ENCODE measurements around the gene MECR. TPM values are rescaled to one million over a fixed set of nuclear protein-coding genes. Genes with fewer than 3 reads are reported as not detected.
A peak's percentile ranks its signal among the peaks of the same experiment; 100 is the strongest.
"Not testable (repeated sequence)": the region's sequence is repeated elsewhere in the genome, so short reads cannot be mapped to it uniquely, and the experiment has no call there.

The MECR gene
- total RNA-seq, 1 donor from 2014 or later: 11.7 TPM

GRCh38 chr1:29156543-29157268 lies 74.0 kb downstream of the MECR start:
- H3K27me3 ChIP-seq: no peaks in the 10 kb centered on the region
- H3K27me3 Mint-ChIP-seq (ENCODE audit: insufficient read depth, low read depth): peaks cover 3% of the 10 kb centered on the region
- H3K27ac Mint-ChIP-seq: peak overlapping the region; percentile 96
- H3K4me3 Mint-ChIP-seq: no peak overlapping the region
- peaks cover 4% of the 10 kb centered on the region for H3K4me1 ChIP-seq
- peaks cover 26% of the 10 kb centered on the region for H4K20me1 ChIP-seq (ENCODE audit: low read depth)
- H3K36me3 ChIP-seq: peaks cover 41% of the 10 kb centered on the region
- no peaks in the 10 kb centered on the region for H3K9me3 ChIP-seq (ENCODE audit: low read depth)
- TF ChIP-seq EZH2 (IDR thresholded peaks at IDR 0.05) (no peak), CTCF (IDR thresholded peaks at IDR 0.05) (no peak), EZH2phosphoT487 (IDR thresholded peaks at IDR 0.05) (no peak)
- no peak for DNase-seq (ENCODE audit: low spot score)
- peaks cover 58% of the 10 kb centered on the region for H3K79me2 ChIP-seq (ENCODE audit: low read depth)
- peaks cover 17% of the 10 kb centered on the region for H3F3A ChIP-seq (ENCODE audit: low read depth)
- peak overlapping the region; percentile 64 for H3K27ac ChIP-seq
- no peak overlapping the region for H2AFZ ChIP-seq (replicated peaks)
- no peaks in the 10 kb centered on the region for H3K9me3 Mint-ChIP-seq
- no peak overlapping the region for H3K4me3 ChIP-seq
- no peak overlapping the region for H3K9ac ChIP-seq
- no peak overlapping the region for H3K4me2 ChIP-seq
- peaks cover 18% of the 10 kb centered on the region for H3K4me1 Mint-ChIP-seq
- peaks cover 43% of the 10 kb centered on the region for H3K36me3 Mint-ChIP-seq

GRCh38 chr1:29152046-29152805 lies 78.5 kb downstream of the MECR start:
- Histone ChIP-seq H4K20me1 (ENCODE audit: low read depth) (peaks cover 19% of the 10 kb centered on the region), H3K27me3 (no peaks in the 10 kb centered on the region), H3K9me3 (ENCODE audit: low read depth) (no peaks in the 10 kb centered on the region), H3F3A (ENCODE audit: low read depth) (peaks cover 4% of the 10 kb centered on the region), H3K79me2 (ENCODE audit: low read depth) (peaks cover 24% of the 10 kb centered on the region), H3K4me2 (no peak overlapping the region), H3K36me3 (peaks cover 33% of the 10 kb centered on the region), H3K27ac (no peak overlapping the region), H3K4me1 (peaks cover 2% of the 10 kb centered on the region), H2AFZ (replicated peaks) (no peak overlapping the region), H3K4me3 (no peak overlapping the region), H3K9ac (no peak overlapping the region)
- DNase-seq (ENCODE audit: low spot score): no peak
- Mint-ChIP-seq H3K27ac (no peak overlapping the region), H3K27me3 (ENCODE audit: insufficient read depth, low read depth) (peaks cover 2% of the 10 kb centered on the region), H3K36me3 (peaks cover 63% of the 10 kb centered on the region), H3K4me3 (no peak overlapping the region), H3K4me1 (peaks cover 9% of the 10 kb centered on the region), H3K9me3 (no peaks in the 10 kb centered on the region)
- TF ChIP-seq EZH2 (IDR thresholded peaks at IDR 0.05) (no peak), CTCF (IDR thresholded peaks at IDR 0.05) (no peak), EZH2phosphoT487 (IDR thresholded peaks at IDR 0.05) (no peak)

DNA sequence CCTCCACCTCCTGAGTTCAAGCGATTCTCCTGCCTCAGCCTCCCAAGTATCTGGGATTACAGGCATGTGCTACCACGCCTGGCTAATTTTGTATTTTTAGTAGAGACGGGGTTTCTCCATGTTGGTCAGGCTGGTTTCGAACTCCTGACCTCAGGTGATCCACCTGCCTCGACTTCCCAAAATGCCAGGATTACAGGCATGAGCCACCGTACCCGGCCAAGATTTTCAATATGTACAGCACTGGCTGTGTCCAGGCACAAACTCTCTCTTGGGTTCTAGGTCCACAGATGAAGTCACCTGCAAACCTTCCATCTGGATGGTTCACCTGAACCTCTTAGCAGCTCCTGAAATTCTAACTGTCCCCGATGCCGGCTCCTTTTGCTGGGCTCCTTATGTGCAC lies 80.4 kb downstream of the MECR start:
- H3K27ac Mint-ChIP-seq; H3K4me1 Mint-ChIP-seq; H3K9ac ChIP-seq; H3K27me3 Mint-ChIP-seq (ENCODE audit: insufficient read depth, low read depth); DNase-seq (ENCODE audit: low spot score); H2AFZ ChIP-seq (replicated peaks); H3K4me2 ChIP-seq; H3K4me1 ChIP-seq; H3K27ac ChIP-seq; H3K9me3 ChIP-seq (ENCODE audit: low read depth); H3K27me3 ChIP-seq; H3K9me3 Mint-ChIP-seq; H3K4me3 ChIP-seq; H3K4me3 Mint-ChIP-seq: not testable (repeated sequence)
- Histone ChIP-seq H3K79me2 (ENCODE audit: low read depth) (peaks cover 12% of the 10 kb centered on the region), H3K36me3 (peaks cover 33% of the 10 kb centered on the region), H4K20me1 (ENCODE audit: low read depth) (peaks cover 15% of the 10 kb centered on the region), H3F3A (ENCODE audit: low read depth) (peaks cover 11% of the 10 kb centered on the region)
- peaks cover 69% of the 10 kb centered on the region for H3K36me3 Mint-ChIP-seq

Measured in neural progenitor cell (in vitro differentiated cells).